ENCODE measurements around the gene UBE3A. TPM values are rescaled to one million over a fixed set of nuclear protein-coding genes. Genes with fewer than 3 reads are reported as not detected.

The UBE3A gene
- total RNA-seq, 2 donors from 2014 or later: 92.2 to 101 TPM

GRCh38 chr15:25335279-25335678, 103.5 kb downstream of the UBE3A start:
- H3K36me3 Mint-ChIP-seq (ENCODE audit: low read depth): peaks cover 68% of the 10 kb centered on the region
- WGBS, 2 experiments (ENCODE audit: insufficient coverage in 1 of 2, insufficient read length in 1 of 2): 92 to 95% methylated on average over 4 of the region's 4 CpGs
- H3K27ac ChIP-seq (ENCODE audit: low read depth, low read length): no peak overlapping the region

GRCh38 chr15:25333049-25333448, 105.8 kb downstream of the UBE3A start:
- Mint-ChIP-seq H3K4me3 (no peak overlapping the region), H3K9me3 (no peaks in the 10 kb centered on the region), H3K36me3 (ENCODE audit: low read depth) (peaks cover 51% of the 10 kb centered on the region), H3K27me3 (ENCODE audit: insufficient read depth) (no peaks in the 10 kb centered on the region), H3K27ac (no peak overlapping the region), H3K4me1 (peaks cover 9% of the 10 kb centered on the region)
- Histone ChIP-seq H3K27me3 (ENCODE audit: control insufficient read depth, insufficient read depth, low read length, poor library complexity, severe bottlenecking) (no peaks in the 10 kb centered on the region), H3K36me3 (ENCODE audit: control insufficient read depth, insufficient read depth, low read length) (peaks cover 36% of the 10 kb centered on the region), H3K4me1 (ENCODE audit: control insufficient read depth, insufficient read depth, low read length) (no peaks in the 10 kb centered on the region), H3K9ac (ENCODE audit: extremely low read depth, low read length, poor library complexity, severe bottlenecking) (no peak overlapping the region), H3K27ac (ENCODE audit: low read depth, low read length) (no peak overlapping the region), H3K4me3 (ENCODE audit: low read length) (no peak overlapping the region), H3K9me3 (ENCODE audit: control insufficient read depth, low read length) (peaks cover 7% of the 10 kb centered on the region)
- no peak for DNase-seq
- 90 to 93% methylated on average over 2 of the region's 2 CpGs for WGBS, 2 experiments (ENCODE audit: insufficient coverage in 1 of 2, insufficient read length in 1 of 2)
- no peak for TF ChIP-seq CTCF (conservative IDR thresholded peaks at IDR 0.05)

More at GRCh38 chr15:25335279-25335678, 103.5 kb downstream of the UBE3A start:
- TF ChIP-seq CTCF (conservative IDR thresholded peaks at IDR 0.05): no peak
- no peak overlapping the region for H3K4me3 ChIP-seq (ENCODE audit: low read length)
- Mint-ChIP-seq H3K27me3 (ENCODE audit: insufficient read depth) (no peaks in the 10 kb centered on the region), H3K4me1 (peaks cover 8% of the 10 kb centered on the region), H3K9me3 (no peaks in the 10 kb centered on the region), H3K4me3 (no peak overlapping the region), H3K27ac (no peak overlapping the region)
- H3K36me3 ChIP-seq (ENCODE audit: control insufficient read depth, insufficient read depth, low read length): peaks cover 57% of the 10 kb centered on the region
- no peaks in the 10 kb centered on the region for H3K4me1 ChIP-seq (ENCODE audit: control insufficient read depth, insufficient read depth, low read length)
- H3K9me3 ChIP-seq (ENCODE audit: control insufficient read depth, low read length): peaks cover 7% of the 10 kb centered on the region
- no peak overlapping the region for H3K9ac ChIP-seq (ENCODE audit: extremely low read depth, low read length, poor library complexity, severe bottlenecking)
- DNase-seq: no peak
- H3K27me3 ChIP-seq (ENCODE audit: control insufficient read depth, insufficient read depth, low read length, poor library complexity, severe bottlenecking): no peaks in the 10 kb centered on the region

- no peak overlapping the region for H3K27ac ChIP-seq (ENCODE audit: low read depth, low read length)
- H3K27me3 Mint-ChIP-seq (ENCODE audit: insufficient read depth): no peaks in the 10 kb centered on the region
- 97 to 100% methylated on average over 1 to 2 of the region's 2 CpGs for WGBS, 2 experiments (ENCODE audit: insufficient coverage in 1 of 2, insufficient read length in 1 of 2)
- peaks cover 28% of the 10 kb centered on the region for H3K36me3 ChIP-seq (ENCODE audit: control insufficient read depth, insufficient read depth, low read length)
- H3K27me3 ChIP-seq (ENCODE audit: control insufficient read depth, insufficient read depth, low read length, poor library complexity, severe bottlenecking): no peaks in the 10 kb centered on the region
- TF ChIP-seq CTCF (conservative IDR thresholded peaks at IDR 0.05): no peak
- no peak overlapping the region for H3K9ac ChIP-seq (ENCODE audit: extremely low read depth, low read length, poor library complexity, severe bottlenecking)
- no peak overlapping the region for H3K4me3 ChIP-seq (ENCODE audit: low read length)
- peaks cover 7% of the 10 kb centered on the region for H3K9me3 ChIP-seq (ENCODE audit: control insufficient read depth, low read length)
- H3K9me3 Mint-ChIP-seq: no peaks in the 10 kb centered on the region
- DNase-seq: no peak
- no peak overlapping the region for H3K4me3 Mint-ChIP-seq
- H3K4me1 ChIP-seq (ENCODE audit: control insufficient read depth, insufficient read depth, low read length): no peaks in the 10 kb centered on the region
- H3K4me1 Mint-ChIP-seq: peaks cover 9% of the 10 kb centered on the region
- H3K36me3 Mint-ChIP-seq (ENCODE audit: low read depth): peaks cover 49% of the 10 kb centered on the region
- H3K27ac Mint-ChIP-seq: no peak overlapping the region
Measured at GRCh38 chr15:25332306-25332705, 106.5 kb downstream of the UBE3A start.
